M059J (cell line): ENCODE data around the gene IL12RB2. TPM values are rescaled to one million over a fixed set of nuclear protein-coding genes. Genes with fewer than 3 reads are reported as not detected.

Experiments
- DNase-seq: peaks from one replicate; pipeline ENCODE4 v3.0.0-alpha.2; 2012; ENCODE audit warnings: low read depth
- total RNA-seq: library from RNA; depleted of rRNA; stranded (reverse); fragments of >200 nt; shearing (Covaris generic); gene quantifications from 2 replicates; pipeline ENCODE4 v1.2.3, GENCODE V29; 2014

IL12RB2 gene
- total RNA-seq, 1 experiment from 2014 or later, result 0.62 TPM

- peak; percentile 78 for DNase-seq
These were observed 40.2 kb downstream of the IL12RB2 start for GRCh38 chr1:67347688-67348472.

GRCh38 chr1:67348586-67349252, 41.0 kb downstream of the IL12RB2 start:
- DNase-seq, result no peak

GRCh38 chr1:67350783-67351182, 43.1 kb downstream of the IL12RB2 start:
- no peak for DNase-seq

- no peak for DNase-seq
These were observed 44.5 kb downstream of the IL12RB2 start for GRCh38 chr1:67352211-67352610.

GRCh38 chr1:67355745-67356424, 48.2 kb downstream of the IL12RB2 start:
- peak; percentile 92 for DNase-seq

GRCh38 chr1:67359592-67359991, 51.9 kb downstream of the IL12RB2 start:
- DNase-seq, result no peak

GRCh38 chr1:67361641-67362040, 54.0 kb downstream of the IL12RB2 start:
- DNase-seq, result no peak

GRCh38 chr1:67367370-67368045, 59.8 kb downstream of the IL12RB2 start:
- DNase-seq, result peak; percentile 52

- no peak for DNase-seq
These were observed 60.4 kb downstream of the IL12RB2 start for GRCh38 chr1:67368046-67368514.

- DNase-seq, result no peak
These were observed 63.4 kb downstream of the IL12RB2 start for GRCh38 chr1:67371043-67371442.

GRCh38 chr1:67371681-67372080, 64.0 kb downstream of the IL12RB2 start:
- peak; percentile 52 for DNase-seq

- DNase-seq, result peak; percentile 65
These were observed 64.5 kb downstream of the IL12RB2 start for GRCh38 chr1:67372136-67372535.

GRCh38 chr1:67372898-67373297, 65.2 kb downstream of the IL12RB2 start:
- no peak for DNase-seq

GRCh38 chr1:67376381-67376780, 68.7 kb downstream of the IL12RB2 start:
- no peak for DNase-seq

- no peak for DNase-seq
These were observed 69.6 kb downstream of the IL12RB2 start for GRCh38 chr1:67377253-67377652.

GRCh38 chr1:67381154-67381553, 73.5 kb downstream of the IL12RB2 start:
- DNase-seq, result no peak

GRCh38 chr1:67382292-67382691, 74.6 kb downstream of the IL12RB2 start:
- no peak for DNase-seq

GRCh38 chr1:67383999-67384638, 76.4 kb downstream of the IL12RB2 start:
- DNase-seq, result no peak

GRCh38 chr1:67390041-67390887, 82.6 kb downstream of the IL12RB2 start:
- peak; percentile 96 for DNase-seq

- no peak for DNase-seq
These were observed 85.6 kb downstream of the IL12RB2 start for GRCh38 chr1:67393240-67393639.

GRCh38 chr1:67393737-67394136, 86.1 kb downstream of the IL12RB2 start:
- DNase-seq, result no peak
